Liver (tissue), 2 donors: ENCODE data around the gene GALNT10.

Experiments used
- CTCF ChIP-seq: fragments of 150-350 bp; IDR thresholded peaks from 2 replicates; pipeline ENCODE4 v1.5.1; 2017; ENCODE audit warnings: improper control_type of control experiment, low read depth, low read length; ENCODE audit not compliant: missing input control
- TF ChIP-seq, protein P1 (sequence below): IDR thresholded peaks from 2 replicates; pipeline ENCODE4 v1.6.1; 2016; ENCODE audit warnings: antibody characterized with exemption, mild to moderate bottlenecking
- donor health status: healthy.

GRCh38 chr5:154390096-154390495 lies 199.6 kb downstream of the GALNT10 start:
- TF ChIP-seq, protein P1, sequence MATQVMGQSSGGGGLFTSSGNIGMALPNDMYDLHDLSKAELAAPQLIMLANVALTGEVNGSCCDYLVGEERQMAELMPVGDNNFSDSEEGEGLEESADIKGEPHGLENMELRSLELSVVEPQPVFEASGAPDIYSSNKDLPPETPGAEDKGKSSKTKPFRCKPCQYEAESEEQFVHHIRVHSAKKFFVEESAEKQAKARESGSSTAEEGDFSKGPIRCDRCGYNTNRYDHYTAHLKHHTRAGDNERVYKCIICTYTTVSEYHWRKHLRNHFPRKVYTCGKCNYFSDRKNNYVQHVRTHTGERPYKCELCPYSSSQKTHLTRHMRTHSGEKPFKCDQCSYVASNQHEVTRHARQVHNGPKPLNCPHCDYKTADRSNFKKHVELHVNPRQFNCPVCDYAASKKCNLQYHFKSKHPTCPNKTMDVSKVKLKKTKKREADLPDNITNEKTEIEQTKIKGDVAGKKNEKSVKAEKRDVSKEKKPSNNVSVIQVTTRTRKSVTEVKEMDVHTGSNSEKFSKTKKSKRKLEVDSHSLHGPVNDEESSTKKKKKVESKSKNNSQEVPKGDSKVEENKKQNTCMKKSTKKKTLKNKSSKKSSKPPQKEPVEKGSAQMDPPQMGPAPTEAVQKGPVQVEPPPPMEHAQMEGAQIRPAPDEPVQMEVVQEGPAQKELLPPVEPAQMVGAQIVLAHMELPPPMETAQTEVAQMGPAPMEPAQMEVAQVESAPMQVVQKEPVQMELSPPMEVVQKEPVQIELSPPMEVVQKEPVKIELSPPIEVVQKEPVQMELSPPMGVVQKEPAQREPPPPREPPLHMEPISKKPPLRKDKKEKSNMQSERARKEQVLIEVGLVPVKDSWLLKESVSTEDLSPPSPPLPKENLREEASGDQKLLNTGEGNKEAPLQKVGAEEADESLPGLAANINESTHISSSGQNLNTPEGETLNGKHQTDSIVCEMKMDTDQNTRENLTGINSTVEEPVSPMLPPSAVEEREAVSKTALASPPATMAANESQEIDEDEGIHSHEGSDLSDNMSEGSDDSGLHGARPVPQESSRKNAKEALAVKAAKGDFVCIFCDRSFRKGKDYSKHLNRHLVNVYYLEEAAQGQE: no peak
- TF ChIP-seq CTCF: no peak
